GM12892 (cell line): Measurements from ENCODE around the gene HOXC5.
A peak's percentile ranks its signal among the peaks of the same experiment; 100 is the strongest.

ENCODE experiments used
- DNase-seq: peaks from one replicate; pipeline ENCODE4 v3.0.0; 2011; ENCODE audit not compliant: insufficient read length
- FAIRE-seq: peaks from 2 replicates; lab custom pipeline; 2011; peaks lifted over from hg19 to GRCh38; lab: Jason Lieb, UNC
- POLR2A ChIP-seq: IDR thresholded peaks from 2 replicates; pipeline ENCODE4 v1.6.1; 2011; ENCODE audit warnings: low read depth, low read length, control low read depth
- POLR2AphosphoS5 ChIP-seq: IDR thresholded peaks from 2 replicates; pipeline ENCODE4 v1.6.1; 2011; ENCODE audit warnings: low read depth, low read length, control low read depth
- TAF1 ChIP-seq: IDR thresholded peaks from 2 replicates; pipeline ENCODE4 v1.6.1; 2011; ENCODE audit warnings: low read depth, mild to moderate bottlenecking, control low read depth, low read length, borderline replicate concordance

The HOXC5 gene

GRCh38 chr12:54010972-54011664 lies 21.7 kb upstream of the HOXC5 start:
- TF ChIP-seq TAF1 (no peak), POLR2AphosphoS5 (no peak), POLR2A (no peak)
- FAIRE-seq (no peak), DNase-seq (no peak)

- no peak for TF ChIP-seq POLR2AphosphoS5
- TF ChIP-seq TAF1: no peak
- TF ChIP-seq POLR2A: no peak
- FAIRE-seq: no peak
Measured at GRCh38 chr12:54011665-54012532, 21.0 kb upstream of the HOXC5 start.

DNA sequence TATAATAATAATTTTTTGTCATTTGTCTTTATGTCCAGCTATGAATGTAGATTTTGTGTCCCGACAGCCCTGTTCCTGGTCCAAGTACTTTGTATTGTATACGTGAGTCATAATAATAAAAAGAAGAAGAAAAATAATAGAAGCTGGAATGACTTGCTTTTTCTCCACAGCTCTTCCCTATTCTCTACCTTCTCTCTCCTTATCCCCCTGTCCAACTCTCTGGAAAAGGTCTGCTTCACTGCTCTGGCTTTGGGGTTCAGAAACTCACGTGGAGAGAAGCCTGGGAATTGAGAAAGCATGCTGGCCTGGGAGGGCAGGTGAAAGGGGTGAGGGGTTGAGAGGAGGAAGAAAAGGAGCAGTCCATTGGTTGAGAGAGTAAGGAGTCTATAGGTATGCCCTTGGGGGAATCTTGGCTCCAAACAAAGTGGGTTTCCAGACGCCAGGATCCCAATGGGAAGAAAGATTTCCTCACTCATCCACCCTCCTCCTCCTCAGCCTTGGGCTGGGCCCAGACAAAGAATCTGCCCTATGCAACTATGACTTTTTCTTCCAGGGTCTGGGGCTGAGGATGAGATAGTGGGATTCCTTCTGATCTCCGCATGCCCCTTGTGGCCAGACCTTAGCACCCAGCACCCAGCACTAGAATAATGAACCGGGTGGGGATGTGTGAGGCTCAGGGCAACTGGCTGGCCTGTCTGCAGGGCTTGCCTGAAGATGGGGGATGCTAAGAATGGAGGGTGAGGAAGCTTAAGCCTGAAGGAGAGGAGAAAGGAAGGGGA lies 20.0 kb upstream of the HOXC5 start:
- TF ChIP-seq TAF1 (no peak), POLR2AphosphoS5 (no peak), POLR2A (no peak)
- DNase-seq: no peak
- no peak for FAIRE-seq

More at GRCh38 chr12:54011665-54012532, 21.0 kb upstream of the HOXC5 start:
- no peak for DNase-seq

- FAIRE-seq (no peak), DNase-seq (no peak)
- no peak for TF ChIP-seq TAF1
Measured at GRCh38 chr12:54014377-54015017, 18.4 kb upstream of the HOXC5 start.

DNA sequence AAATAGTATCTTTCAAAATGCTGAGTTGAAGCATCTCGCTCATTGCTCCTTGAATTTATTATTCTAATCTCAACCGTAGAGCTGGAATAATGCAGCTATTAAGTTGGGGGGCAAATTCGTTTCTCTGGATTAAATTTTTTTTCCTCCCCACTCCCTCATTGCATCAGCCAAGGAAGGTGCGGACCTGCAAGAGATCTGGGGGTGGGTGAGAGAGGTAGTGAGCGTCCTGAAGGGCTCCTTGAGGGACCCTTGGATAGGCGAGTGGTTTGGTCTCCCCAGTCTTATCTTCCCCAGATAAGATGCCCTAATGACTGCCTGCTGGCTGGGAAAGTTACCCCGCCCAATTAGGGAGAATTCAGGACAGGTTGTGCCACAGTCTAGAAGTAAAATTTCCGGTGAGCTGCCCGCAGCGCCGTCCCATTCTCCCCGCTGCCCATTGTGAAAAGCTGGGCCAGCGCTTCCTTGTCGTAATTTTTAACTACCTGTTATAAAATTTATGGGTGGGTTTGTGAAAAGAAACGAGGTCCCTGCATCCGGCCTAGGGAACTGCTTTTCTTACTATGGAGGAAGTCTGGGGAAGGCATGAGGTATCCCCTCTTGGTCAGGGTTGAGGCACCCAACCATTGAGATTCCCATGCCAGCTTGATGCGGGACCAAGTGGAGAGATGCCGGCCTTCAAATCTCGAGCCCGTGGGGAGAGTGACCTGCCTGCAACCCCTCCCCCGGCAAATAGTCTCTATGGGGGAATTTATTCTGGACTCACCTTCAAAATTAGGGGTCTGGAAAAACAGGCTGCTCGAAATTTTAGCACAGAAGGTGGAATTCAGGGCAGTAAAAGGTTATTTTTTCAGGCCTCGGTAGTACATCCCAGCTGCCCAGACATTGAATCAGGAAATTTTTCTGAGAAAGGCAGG lies 17.6 kb upstream of the HOXC5 start:
- FAIRE-seq: no peak

DNA sequence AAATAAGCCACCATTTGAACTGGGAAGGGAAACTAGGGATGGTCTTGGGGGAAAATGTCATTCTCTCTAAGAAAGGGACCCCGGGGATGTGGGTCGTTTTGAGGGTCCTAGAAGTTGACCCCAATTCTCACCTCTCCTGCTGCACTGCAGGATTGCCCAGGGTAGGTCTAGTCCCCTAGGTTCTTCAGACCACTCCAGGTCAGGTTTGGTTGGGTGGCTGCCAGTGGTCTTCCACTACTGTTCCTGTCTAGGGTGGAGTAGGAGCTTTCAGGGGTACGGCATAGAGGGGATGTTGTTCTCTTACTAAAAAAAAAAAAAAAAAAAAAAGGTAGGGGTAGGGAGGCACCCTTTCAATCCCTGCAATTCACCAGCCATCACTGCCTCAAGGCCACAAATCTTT lies 16.8 kb upstream of the HOXC5 start:
- FAIRE-seq: no peak

More for the DNA sequence above, 17.6 kb upstream of the HOXC5 start:
- no peak for TF ChIP-seq POLR2AphosphoS5
- no peak for TF ChIP-seq POLR2A
- no peak for TF ChIP-seq TAF1
- DNase-seq: no peak

GRCh38 chr12:54016478-54016964 lies 16.3 kb upstream of the HOXC5 start:
- FAIRE-seq (no peak), DNase-seq (no peak)
- TF ChIP-seq POLR2A (no peak), POLR2AphosphoS5 (no peak), TAF1 (no peak)

More for the DNA sequence above, 16.8 kb upstream of the HOXC5 start:
- TF ChIP-seq POLR2A (no peak), POLR2AphosphoS5 (no peak), TAF1 (no peak)
- DNase-seq: no peak

DNA sequence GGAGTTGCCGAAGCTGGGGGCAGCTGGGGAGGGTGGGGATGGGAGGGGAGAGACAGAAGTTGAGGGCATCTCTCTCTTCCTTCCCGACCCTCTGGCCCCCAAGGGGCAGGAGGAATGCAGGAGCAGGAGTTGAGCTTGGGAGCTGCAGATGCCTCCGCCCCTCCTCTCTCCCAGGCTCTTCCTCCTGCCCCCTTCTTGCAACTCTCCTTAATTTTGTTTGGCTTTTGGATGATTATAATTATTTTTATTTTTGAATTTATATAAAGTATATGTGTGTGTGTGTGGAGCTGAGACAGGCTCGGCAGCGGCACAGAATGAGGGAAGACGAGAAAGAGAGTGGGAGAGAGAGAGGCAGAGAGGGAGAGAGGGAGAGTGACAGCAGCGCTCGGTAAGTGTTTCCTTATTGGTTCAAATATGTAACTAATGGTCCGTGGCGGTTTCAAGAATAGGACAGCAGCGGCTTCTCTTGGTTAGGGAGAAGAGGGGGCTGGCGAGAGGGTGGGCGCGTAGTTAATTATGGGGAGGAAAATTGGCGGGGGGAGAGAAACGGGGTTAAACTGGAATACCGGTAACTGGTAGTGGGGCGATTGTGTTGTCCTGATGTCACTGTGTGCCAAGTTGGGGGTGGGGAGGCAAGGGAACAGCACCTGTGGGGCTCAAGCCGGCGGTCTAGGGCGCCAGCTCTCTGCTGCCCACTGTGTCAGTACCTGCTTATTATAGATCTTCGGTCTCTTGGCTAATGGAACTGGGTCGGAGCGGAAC lies 15.6 kb upstream of the HOXC5 start:
- no peak for DNase-seq
- no peak for FAIRE-seq
- no peak for TF ChIP-seq POLR2A
- TF ChIP-seq TAF1: no peak
- no peak for TF ChIP-seq POLR2AphosphoS5

GRCh38 chr12:54017878-54018467 lies 14.9 kb upstream of the HOXC5 start:
- DNase-seq: peak; percentile 93
- peak; percentile 78 for FAIRE-seq
- peak; percentile 44; the same call in 1 of the 2 replicates for TF ChIP-seq POLR2AphosphoS5
- 0 out of 2 replicates have a peak, but pooled peaks have one; percentile 4 for TF ChIP-seq TAF1
- TF ChIP-seq POLR2A: peak; percentile 57; the same call in 1 of the 2 replicates
